Ovary (tissue), 9 donors: ENCODE measurements around the gene ECEL1. TPM values are rescaled to one million over a fixed set of nuclear protein-coding genes. Genes with fewer than 3 reads are reported as not detected.

ENCODE experiments used
- DNase-seq, 5 donors: peaks; one replicate each; pipeline ENCODE4 v3.0.0-alpha.2; 2019 to 2020
- H3K27ac ChIP-seq, 2 donors: fragments of 200-600 bp; one replicate each; pipeline versions ENCODE4 v1.5.1 to v1.8.0; 2019 to 2022
- H3K27me3 ChIP-seq: fragments of 200-600 bp; one replicate; pipeline ENCODE4 v1.8.0; 2022
- H3K36me3 ChIP-seq: fragments of 200-600 bp; sonication (generic); one replicate; pipeline ENCODE4 v1.5.1; 2019
- H3K4me1 ChIP-seq: one replicate; pipeline ENCODE4 v1.8.1; 2013; ENCODE audit warnings: mild to moderate bottlenecking, moderate library complexity; ENCODE audit not compliant: insufficient read depth
- H3K4me3 ChIP-seq: fragments of 200-600 bp; sonication (generic); one replicate; pipeline ENCODE4 v1.5.1; 2017
- H3K9me3 ChIP-seq, 2 donors: fragments of 200-600 bp in 1 of 2; sonication (generic) in 1 of 2; one replicate each; pipeline versions ENCODE4 v1.5.1 to v1.8.1; 2013 to 2019; ENCODE audit warnings: mild to moderate bottlenecking in 1 of 2, moderate library complexity in 1 of 2
- CTCF ChIP-seq, 3 donors: fragments of 450-650 bp in 2 of 3; fragments of 200-600 bp in 1 of 3; IDR thresholded peaks; one replicate each; pipeline versions ENCODE4 v1.5.1 to v1.8.0; 2016 to 2022; ENCODE audit warnings: antibody characterized with exemption in 3 of 3, mild to moderate bottlenecking in 1 of 3
- EP300 ChIP-seq: sonication (generic); formaldehyde crosslinking; IDR thresholded peaks from one replicate; pipeline ENCODE4 v1.6.1; 2017; ENCODE audit warnings: antibody characterized with exemption
- POLR2A ChIP-seq: fragments of 450-650 bp; IDR thresholded peaks from one replicate; pipeline ENCODE4 v1.6.1; 2017; ENCODE audit warnings: antibody characterized with exemption, mild to moderate bottlenecking, moderate library complexity
- WGBS, 3 donors: extraction: QIAGEN DNeasy Blood & Tissue Kit in 1 of 3; methylation state at CpG; one replicate each; pipeline versions ENCODE4 v1.1.5 to v1.1.7; 2013 to 2017; 5-methylcytosine and 5-hydroxymethylcytosine counted together
- intact Hi-C, 4 donors: fragments of 100-400 bp; cut with DNase I; formaldehyde crosslinking; loops; one replicate each; pipeline versions ENCODE4 v1.11.0 to v1.15.1; 2022 to 2023
- polyA plus RNA-seq, 2 donors: library from polyadenylated mRNA; stranded (reverse); fragments of 200-250 nt in 1 of 2; fragments of 350-450 nt in 1 of 2; fragmentation: Illumina TruSeq in 1 of 2; extraction: RNeasy Lipid Tissue Mini Kit (QIAGEN cat#74804) in 1 of 2; gene quantifications; one replicate each; pipeline ENCODE4 v1.2.3, GENCODE V29; 2013 to 2014
- total RNA-seq, 7 donors: library from RNA; depleted of rRNA in 2 of 7; stranded (reverse); fragments of >200 nt in 2 of 7; fragmentation: NEBNext Ultra II Directional in 3 of 7; extraction: Animal tissue kit (Norgen Biotek cat#: 25700) in 3 of 7; gene quantifications; one replicate each; pipeline versions ENCODE4 v1.1.0 to v1.2.4, GENCODE V29; 2016 to 2023
- donor health status: DM: no; HTN: no; CAD: no; lungs with moderate emphysema.
- donor health status: DM: no; HTN: no; CAD: no.
- donor health status: Bipolar disorder and iron deficiency.
- donor health status: DM: yes; HTN: yes; CAD: no.
- donor health status: DM: no; HTN: no; CAD: no.
- donor health status: DM: yes; HTN: yes; CAD: no.

ECEL1 gene
- total and polyA plus RNA-seq, 9 donors, result 2.4 to 251 (median 46.3) TPM

DNA sequence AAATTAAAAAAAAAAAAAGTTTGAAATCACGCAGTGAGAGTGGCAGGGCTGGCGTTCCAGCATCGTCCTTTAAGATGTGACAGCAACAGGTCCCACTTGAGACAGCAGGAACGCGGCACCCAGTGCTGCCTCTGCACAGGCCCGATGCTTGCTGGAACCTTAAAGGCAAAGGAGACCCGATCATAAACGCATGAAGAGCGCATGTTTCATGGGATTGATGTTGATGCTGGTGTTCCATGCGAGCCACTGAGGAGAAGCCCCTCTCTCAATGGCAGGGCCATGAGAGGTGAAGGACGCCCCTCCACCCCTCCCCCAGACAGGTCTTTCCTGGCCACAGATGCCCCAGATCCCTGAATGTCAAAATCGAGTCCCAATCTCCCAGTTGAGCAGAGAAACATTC, 49.5 kb downstream of the ECEL1 start:
- Histone ChIP-seq H3K27me3 (no peaks in the 10 kb centered on the region), H3K9me3 (no peaks in the 10 kb centered on the region), H3K36me3 (no peaks in the 10 kb centered on the region), H3K27ac (no peak overlapping the region), H3K4me1 (peaks cover 3% of the 10 kb centered on the region), H3K4me3 (no peak overlapping the region)
- DNase-seq, result peak in 1 of 5 donors; percentile 8
- intact Hi-C loops, result loop anchor here in 3 of 4 donors (5.0 to 10.0 kb wide), 3 partner anchors 113 to 531 kb away; partner anchors contain the start of gene NPPC (in 1 of the 3)
- WGBS, 3 donors, result 86 to 91% (median 89%) methylated on average over 12 of the region's 12 CpGs
- TF ChIP-seq POLR2A (no peak), CTCF (IDR thresholded peaks at IDR 0.05) (no peak)

DNA sequence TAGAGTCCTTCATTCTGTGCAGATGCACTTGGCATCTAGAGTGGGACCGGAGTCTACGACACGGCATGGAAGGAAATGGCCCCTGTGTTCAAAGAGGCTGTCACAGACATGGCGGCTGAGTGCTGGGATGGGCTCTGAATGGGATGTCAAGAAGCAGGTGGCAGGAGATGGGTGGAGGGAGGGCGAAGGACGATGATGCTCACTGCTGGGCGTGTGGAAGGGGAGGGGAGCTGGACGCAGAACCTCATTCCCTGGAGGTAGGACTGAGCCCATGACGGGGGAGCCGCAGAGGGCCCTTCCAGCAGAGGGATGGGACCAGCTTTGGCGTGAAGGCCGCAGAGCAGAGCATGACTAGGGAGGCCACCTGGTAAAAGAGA, 50.5 kb downstream of the ECEL1 start:
- intact Hi-C loops, result loop anchor here in 3 of 4 donors (5.0 to 10.0 kb wide), 3 partner anchors 112 to 530 kb away; partner anchors contain the start of gene NPPC (in 1 of the 3)
- DNase-seq, result no peak
- 89 to 92% (median 90%) methylated on average over 12 of the region's 12 CpGs for WGBS, 3 donors

DNA sequence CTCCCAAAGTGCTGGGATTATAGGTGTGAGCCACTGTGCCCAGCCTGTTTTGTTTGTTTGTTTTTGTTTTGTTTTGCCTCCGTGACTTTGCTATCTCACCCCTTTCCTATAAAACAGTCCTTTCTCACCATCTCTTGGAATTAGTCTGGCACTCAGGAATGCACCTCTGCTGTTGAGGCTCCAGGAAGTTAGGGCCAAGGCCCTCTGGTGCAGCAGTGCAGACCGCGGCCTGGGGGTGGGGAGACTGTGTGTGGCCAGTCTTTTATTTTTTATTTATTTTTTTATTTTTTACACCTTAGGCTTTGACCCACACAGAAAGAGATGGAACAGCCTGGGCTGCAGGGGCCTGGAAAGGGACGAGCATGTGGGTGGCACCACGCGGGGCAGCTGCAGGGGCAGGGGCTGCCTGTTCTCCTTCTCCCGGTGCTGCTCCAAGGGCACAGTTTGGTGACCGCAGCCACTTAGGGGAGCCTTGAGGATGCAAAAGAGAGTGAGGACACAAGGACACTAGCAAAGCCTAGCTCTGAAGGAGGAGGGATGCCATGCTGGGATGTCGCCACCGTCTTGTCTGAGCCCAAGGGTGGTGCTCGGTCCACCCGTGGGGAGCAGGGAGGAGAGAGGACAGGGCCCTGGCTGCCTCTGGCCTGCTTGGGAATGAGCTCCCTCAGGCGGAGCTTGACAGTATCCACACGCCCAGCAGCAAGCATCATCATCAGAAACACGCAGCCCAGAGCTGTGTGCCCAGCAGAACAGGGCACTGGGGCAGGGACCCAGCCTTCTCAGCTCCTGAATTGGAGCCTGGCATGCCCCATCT, 51.0 kb downstream of the ECEL1 start:
- no peaks in the 10 kb centered on the region for H3K9me3 ChIP-seq
- no peak for DNase-seq
- TF ChIP-seq CTCF (IDR thresholded peaks at IDR 0.05) (no peak), POLR2A (no peak)
- intact Hi-C loops, result loop anchor here in 3 of 4 donors (5.0 to 10.0 kb wide), 3 partner anchors 112 to 529 kb away; partner anchors contain the start of gene NPPC (in 1 of the 3)
- H3K27me3 ChIP-seq, result no peaks in the 10 kb centered on the region
- no peak overlapping the region for H3K4me3 ChIP-seq
- H3K27ac ChIP-seq, result no peak overlapping the region
- 71 to 78% (median 76%) methylated on average over 15 of the region's 15 CpGs for WGBS, 3 donors
- no peaks in the 10 kb centered on the region for H3K36me3 ChIP-seq
- peaks cover 3% of the 10 kb centered on the region for H3K4me1 ChIP-seq

More for the DNA sequence above, 50.5 kb downstream of the ECEL1 start:
- Histone ChIP-seq H3K4me3 (no peak overlapping the region), H3K27ac (no peak overlapping the region), H3K9me3 (no peaks in the 10 kb centered on the region), H3K36me3 (no peaks in the 10 kb centered on the region), H3K27me3 (no peaks in the 10 kb centered on the region), H3K4me1 (peaks cover 3% of the 10 kb centered on the region)
- TF ChIP-seq CTCF (IDR thresholded peaks at IDR 0.05), result no peak
- no peak for TF ChIP-seq POLR2A
- TF ChIP-seq EP300, result no peak

- no peaks in the 10 kb centered on the region for H3K9me3 ChIP-seq
- TF ChIP-seq CTCF (IDR thresholded peaks at IDR 0.05), result no peak
- H3K4me3 ChIP-seq, result no peak overlapping the region
- H3K27ac ChIP-seq, result no peak overlapping the region
- H3K36me3 ChIP-seq, result no peaks in the 10 kb centered on the region
- H3K27me3 ChIP-seq, result no peaks in the 10 kb centered on the region
- H3K4me1 ChIP-seq, result peaks cover 3% of the 10 kb centered on the region
- 90 to 93% (median 92%) methylated on average over 7 of the region's 7 CpGs for WGBS, 3 donors
- intact Hi-C loops, result loop anchor here in 3 of 4 donors (5.0 to 10.0 kb wide), 3 partner anchors 111 to 529 kb away; partner anchors contain the start of gene NPPC (in 1 of the 3)
- DNase-seq, result peak in 1 of 5 donors; percentile 4
These were observed 51.8 kb downstream of the ECEL1 start for GRCh38 chr2:232435805-232436204.
